ENCODE results near the gene ELOB. TPM values are rescaled to one million over a fixed set of nuclear protein-coding genes. Genes with fewer than 3 reads are reported as not detected.

Gene ELOB
- total and polyA plus RNA-seq, 2 of the 8 experiments (the other 6 are each of a cell fraction or from before 2014, with no cell fraction given) = 237 to 1,357 TPM

- Histone ChIP-seq H3K4me3 (ENCODE audit: extremely low read depth in 1 of 4, insufficient read depth in 2 of 4, low read depth in 3 of 4, low read length in 4 of 4) (no peak overlapping the region), H3K14ac (ENCODE audit: insufficient read length) (no peak overlapping the region), H2AK5ac (ENCODE audit: low read depth, low read length) (no peak overlapping the region), H3K36me3 (ENCODE audit: control insufficient read depth in 2 of 4, insufficient read depth in 4 of 4, low read length in 3 of 4) (no peaks in the 10 kb centered on the region), H3K4me1 (replicated peaks in 1 of 4; ENCODE audit: control insufficient read depth in 3 of 4, insufficient read depth in 4 of 4, low read length in 3 of 4) (peaks cover 0 to 7% (median 1%) of the 10 kb centered on the region in 4 experiments; a peak in 2 of 7 replicates), H3K9ac (replicated peaks in 1 of 4; ENCODE audit: extremely low read depth in 1 of 4, low read depth in 3 of 4, low read length in 3 of 4) (no peak overlapping the region), H3K18ac (ENCODE audit: extremely low read depth, low read length) (no peak overlapping the region), H4K5ac (ENCODE audit: insufficient read length, low read depth, low read length) (no peak overlapping the region), H3K23ac (ENCODE audit: insufficient read length) (no peak overlapping the region), H3K4ac (replicated peaks; ENCODE audit: insufficient read length, low read depth, low read length) (no peak overlapping the region), H3K4me2 (ENCODE audit: insufficient read depth in 1 of 2, low read depth in 2 of 2, low read length in 2 of 2) (no peak overlapping the region), H3K56ac (replicated peaks; ENCODE audit: insufficient read length, low read depth, low read length) (no peak overlapping the region), H2BK15ac (ENCODE audit: low read length) (no peak overlapping the region), H4K20me1 (replicated peaks in 1 of 2; ENCODE audit: control insufficient read depth in 1 of 2, insufficient read depth in 2 of 2, low read length in 2 of 2) (peaks cover 0 to 2% of the 10 kb centered on the region in 2 experiments), H3K23me2 (ENCODE audit: low read depth, low read length) (no peaks in the 10 kb centered on the region), H2AFZ (ENCODE audit: low read length) (no peak overlapping the region), H3K27me3 (replicated peaks in 1 of 4; ENCODE audit: control insufficient read depth in 3 of 4, extremely low read depth in 1 of 4, insufficient read depth in 3 of 4, low read length in 3 of 4) (peaks cover 0 to 2% (median 0%) of the 10 kb centered on the region in 4 experiments; a peak in 1 of 7 replicates), H2BK120ac (replicated peaks; ENCODE audit: low read depth, low read length) (no peak overlapping the region), H2BK5ac (ENCODE audit: low read depth, low read length) (no peak overlapping the region), H3K9me3 (ENCODE audit: insufficient read depth in 2 of 2, low read depth in 1 of 2, low read length in 1 of 2) (peaks cover 7 to 18% of the 10 kb centered on the region in 2 experiments), H4K8ac (ENCODE audit: extremely low read depth, insufficient read depth, low read length) (no peak overlapping the region), H3K27ac (ENCODE audit: low read depth, low read length) (no peak overlapping the region), H3K79me2 (ENCODE audit: control insufficient read depth in 1 of 2, insufficient read depth in 2 of 2, low read length in 2 of 2) (no peaks in the 10 kb centered on the region), H2BK20ac (ENCODE audit: low read length) (no peak overlapping the region), H2BK12ac (ENCODE audit: low read depth, low read length) (no peak overlapping the region), H4K91ac (replicated peaks; ENCODE audit: insufficient read length, low read length) (no peak overlapping the region), H3K79me1 (ENCODE audit: low read depth, low read length) (no peaks in the 10 kb centered on the region)
- FAIRE-seq (no peak), DNase-seq (ENCODE audit: low read depth in 1 of 2, low spot score in 2 of 2) (no peak)
- ChIA-PET CTCF (ENCODE audit: partially characterized antibody) (interaction anchor here (2.0 kb wide), 1 partner anchor 7 kb away, joined by 9 read pairs; the partner anchor contains the start of gene PRSS21), POLR2A (ENCODE audit: partially characterized antibody) (interaction anchor here (0.9 kb wide), 1 partner anchor 49 kb away, joined by 4 read pairs; no protein-coding TSS in a partner anchor)
- WGBS, 2 experiments (ENCODE audit: extremely low coverage in 1 of 2, insufficient coverage in 1 of 2, insufficient read length in 1 of 2, insufficient replicate concordance in 2 of 2, low coverage in 1 of 2, low lambda C conversion rate in 2 of 2, missing lambda C conversion rate in 1 of 2) = 89% methylated on average over 3 of the region's 3 CpGs; no CpG with 5 or more reads in 1 of the 2 experiments
- TF ChIP-seq SUZ12 (IDR thresholded peaks at IDR 0.05; ENCODE audit: low read length) (no peak), SIN3A (conservative IDR thresholded peaks at IDR 0.05 in 1 of 2, IDR thresholded peaks at IDR 0.05 in 1 of 2; ENCODE audit: low read depth in 1 of 2, low read length in 2 of 2) (no peak), TAF7 (optimal IDR thresholded peaks at IDR 0.05; ENCODE audit: borderline replicate concordance, low read depth, low read length) (no peak), BRCA1 (IDR thresholded peaks at IDR 0.05; ENCODE audit: low read depth, low read length) (no peak), POU5F1 (IDR thresholded peaks at IDR 0.05; ENCODE audit: low read depth, low read length) (no peak), CTBP2 (IDR thresholded peaks at IDR 0.05; ENCODE audit: borderline replicate concordance, insufficient read depth, insufficient read length, low read length) (no peak), POLR2A (IDR thresholded peaks at IDR 0.05; ENCODE audit: control extremely low read depth in 1 of 2, low read depth in 2 of 2, low read length in 2 of 2) (no peak), CHD2 (IDR thresholded peaks at IDR 0.05; ENCODE audit: low read length) (no peak), CBX5 (IDR thresholded peaks at IDR 0.05; ENCODE audit: low read depth, low read length) (no peak), E2F6 (IDR thresholded peaks at IDR 0.05) (no peak), YY1 (IDR thresholded peaks at IDR 0.05; ENCODE audit: low read depth, low read length) (no peak), SRF (IDR thresholded peaks at IDR 0.05; ENCODE audit: low read depth, low read length) (no peak), RXRA (IDR thresholded peaks at IDR 0.05; ENCODE audit: insufficient read depth, low read depth, low read length) (no peak)
These were observed 32.2 kb upstream of the ELOB start for GRCh38 chr16:2809149-2809760.
